ENCODE results near the gene ANKRD2. TPM values are rescaled to one million over a fixed set of nuclear protein-coding genes. Genes with fewer than 3 reads are reported as not detected.

ANKRD2 gene
- total RNA-seq, 1 donor: 0.86 TPM

GRCh38 chr10:97567891-97568290 is 4.7 kb upstream of the ANKRD2 start:
- TF ChIP-seq CTCF (IDR thresholded peaks at IDR 0.05; ENCODE audit: insufficient read depth, low read depth, low read length): no peak
- no peak overlapping the region for H3K4me3 ChIP-seq (ENCODE audit: low read depth, low read length)
- DNase-seq (ENCODE audit: low read depth): no peak

- no peak overlapping the region for H3K4me3 ChIP-seq (ENCODE audit: low read depth, low read length)
- no peak for DNase-seq (ENCODE audit: low read depth)
- no peak for TF ChIP-seq CTCF (IDR thresholded peaks at IDR 0.05; ENCODE audit: insufficient read depth, low read depth, low read length)
Measured at GRCh38 chr10:97570146-97570788, 2.3 kb upstream of the ANKRD2 start.

- no peak for TF ChIP-seq CTCF (IDR thresholded peaks at IDR 0.05; ENCODE audit: insufficient read depth, low read depth, low read length)
- no peak for DNase-seq (ENCODE audit: low read depth)
- no peak overlapping the region for H3K4me3 ChIP-seq (ENCODE audit: low read depth, low read length)
Measured at GRCh38 chr10:97570789-97571471, 1.6 kb upstream of the ANKRD2 start.

GRCh38 chr10:97571622-97572021 is 957 bp upstream of the ANKRD2 start:
- H3K4me3 ChIP-seq (ENCODE audit: low read depth, low read length): no peak overlapping the region
- no peak for DNase-seq (ENCODE audit: low read depth)
- TF ChIP-seq CTCF (IDR thresholded peaks at IDR 0.05; ENCODE audit: insufficient read depth, low read depth, low read length): no peak

- DNase-seq (ENCODE audit: low read depth): no peak
- TF ChIP-seq CTCF (IDR thresholded peaks at IDR 0.05; ENCODE audit: insufficient read depth, low read depth, low read length): no peak
- H3K4me3 ChIP-seq (ENCODE audit: low read depth, low read length): no peak overlapping the region
Measured at GRCh38 chr10:97573021-97573420, 442 bp downstream of the ANKRD2 start.

GRCh38 chr10:97573672-97574071 is 1.1 kb downstream of the ANKRD2 start:
- H3K4me3 ChIP-seq (ENCODE audit: low read depth, low read length): no peak overlapping the region
- TF ChIP-seq CTCF (IDR thresholded peaks at IDR 0.05; ENCODE audit: insufficient read depth, low read depth, low read length): no peak
- no peak for DNase-seq (ENCODE audit: low read depth)

Measured in fibroblast of villous mesenchyme (primary cell).